H1 (cell line): ENCODE measurements around the gene DCBLD2. TPM values are rescaled to one million over a fixed set of nuclear protein-coding genes. Genes with fewer than 3 reads are reported as not detected.

Source experiments
- GABPA ChIP-seq: IDR thresholded peaks from 2 replicates; pipeline ENCODE4 v1.6.1; 2011; ENCODE audit warnings: mild to moderate bottlenecking, low read length, moderate library complexity, borderline replicate concordance; ENCODE audit not compliant: insufficient read depth
- POLR2AphosphoS5 ChIP-seq: IDR thresholded peaks from 2 replicates; pipeline ENCODE4 v1.6.1; 2011; ENCODE audit warnings: low read depth, low read length
- ZNF274 ChIP-seq: IDR thresholded peaks from 2 replicates; pipeline ENCODE4 v1.7.0; 2012; ENCODE audit warnings: low read length, borderline replicate concordance; ENCODE audit errors: extremely low read depth
- polyA plus RNA-seq, 7 experiments: library from polyadenylated mRNA; depleted of rRNA in 3 of 7; stranded (reverse) in 5 of 7; unstranded in 2 of 7; fragments of >200 nt in 5 of 7; fragments of 200-250 nt in 2 of 7; gene quantifications; 1 replicate in 5 of 7; 2 replicates in 1 of 7; 4 replicates in 1 of 7; pipeline versions ENCODE4 v1.2.1 to v1.2.3, GENCODE V29; 2011 to 2013; ENCODE audit warnings: missing spikeins in 2 of 7, mixed read lengths in 2 of 7
- total RNA-seq: library from RNA; stranded (reverse); fragmentation: NEBNext Ultra II Directional; extraction: Animal tissue kit (Norgen Biotek cat#: 25700); gene quantifications from 2 replicates; pipeline ENCODE4 v1.2.1, GENCODE V29; 2021

Gene DCBLD2
- total and polyA plus RNA-seq, 2 of the 8 experiments (the other 6 are each of a cell fraction or from before 2014, with no cell fraction given) = 19.6 to 63.8 TPM

DNA sequence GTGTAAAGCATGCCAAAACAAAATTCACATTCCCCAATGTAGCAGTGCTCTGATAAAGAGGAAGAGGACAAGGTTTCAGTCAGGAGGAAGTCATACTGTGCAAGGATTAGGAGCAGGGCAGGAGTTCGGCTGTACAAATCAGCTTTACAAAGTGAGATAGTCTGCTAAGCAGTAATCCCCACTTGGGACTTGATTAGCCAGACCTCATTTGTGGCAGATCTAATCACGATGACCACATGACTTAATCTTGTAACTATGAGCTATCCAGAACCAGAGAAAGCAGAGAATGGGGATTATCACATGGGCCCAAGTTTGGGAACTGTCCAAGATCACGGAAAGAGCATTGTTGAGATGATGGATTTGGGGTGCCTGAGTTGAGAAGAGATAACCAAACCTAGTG is 7.8 kb downstream of the DCBLD2 start (continued):
- no peak for TF ChIP-seq GABPA
- TF ChIP-seq POLR2AphosphoS5 = no peak
- TF ChIP-seq ZNF274 = no peak
